ENCODE data around the gene TOX3.

Gene TOX3

GRCh38 chr16:52547004-52547833 is at the start of gene TOX3:
TOX3 (minus strand) TSS chr16:52547143; CDS start chr16:52546723, 420 bp downstream.
- no peak for DNase-seq (ENCODE audit: low read depth)

- DNase-seq (ENCODE audit: low read depth) = no peak
Observed at GRCh38 chr16:52592778-52593177, 45.8 kb upstream of the TOX3 start.

DNA sequence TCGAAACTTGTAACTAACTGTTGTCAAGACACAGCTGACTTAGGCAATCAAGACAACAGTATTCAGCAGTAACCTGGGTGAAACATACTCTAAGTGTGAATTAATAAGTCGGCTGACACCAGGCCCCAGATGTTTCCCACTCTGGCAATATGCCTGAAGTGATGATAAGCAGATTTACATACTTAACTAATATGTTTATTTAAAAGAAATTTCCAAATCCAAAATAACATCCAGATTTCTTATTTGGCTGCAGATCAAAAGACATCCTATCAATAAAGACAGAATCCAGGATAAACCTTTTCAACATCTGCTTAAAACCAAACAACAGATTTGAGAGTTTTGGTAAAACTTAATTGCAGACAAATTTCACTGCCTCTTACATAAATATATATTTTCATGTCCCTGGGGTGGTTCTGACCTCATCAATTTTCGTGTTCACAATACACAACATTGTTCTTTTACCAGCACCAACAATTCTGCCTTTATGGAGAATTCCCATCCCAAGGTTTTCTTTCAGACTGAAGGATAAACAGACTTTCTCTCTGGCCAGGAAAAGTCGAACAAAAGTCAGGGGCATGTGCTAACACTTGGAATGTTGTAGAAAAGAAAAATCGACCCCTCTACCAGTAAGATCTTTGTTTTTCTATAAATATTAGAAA is 45.1 kb upstream of the TOX3 start:
- no peak for DNase-seq (ENCODE audit: low read depth)

DNA sequence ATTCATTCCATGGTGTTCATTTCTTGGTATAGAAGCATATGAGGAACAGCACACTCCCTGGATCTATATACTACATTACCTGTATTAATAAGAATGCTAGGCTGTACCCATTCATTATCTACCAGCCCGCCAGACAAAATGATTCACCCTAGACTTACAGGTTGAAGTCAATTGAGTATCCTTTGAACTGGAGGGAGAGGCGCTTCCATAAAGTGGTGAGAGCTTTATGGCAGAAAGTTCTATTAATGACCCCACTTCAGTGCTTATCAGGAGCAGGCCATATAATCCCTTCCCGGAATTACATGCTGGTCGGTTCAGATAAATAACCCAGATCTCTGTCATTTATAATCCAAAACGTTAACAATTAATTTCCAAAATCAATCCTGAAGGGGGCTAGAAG is 44.5 kb upstream of the TOX3 start:
- DNase-seq (ENCODE audit: low read depth) = no peak

DNA sequence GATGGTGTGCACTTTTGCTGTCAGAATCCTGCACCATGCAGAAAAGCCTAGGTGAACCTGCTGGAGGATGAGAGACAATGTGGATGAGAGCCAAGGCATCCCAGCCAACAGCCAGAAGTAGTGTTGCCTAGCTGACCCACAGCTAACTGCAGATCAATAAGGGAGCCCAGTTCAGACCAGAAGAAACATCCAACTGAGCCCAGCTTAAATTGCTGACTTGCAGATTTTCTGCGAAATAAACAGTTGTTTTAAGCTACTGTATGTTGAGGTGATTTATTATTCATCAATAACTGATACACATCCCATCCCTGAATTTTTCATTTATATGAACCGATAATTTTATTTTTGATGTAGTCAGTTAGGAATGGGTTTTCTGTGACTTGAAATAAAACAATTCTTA is 39.2 kb upstream of the TOX3 start:
- DNase-seq (ENCODE audit: low read depth) = no peak

DNA sequence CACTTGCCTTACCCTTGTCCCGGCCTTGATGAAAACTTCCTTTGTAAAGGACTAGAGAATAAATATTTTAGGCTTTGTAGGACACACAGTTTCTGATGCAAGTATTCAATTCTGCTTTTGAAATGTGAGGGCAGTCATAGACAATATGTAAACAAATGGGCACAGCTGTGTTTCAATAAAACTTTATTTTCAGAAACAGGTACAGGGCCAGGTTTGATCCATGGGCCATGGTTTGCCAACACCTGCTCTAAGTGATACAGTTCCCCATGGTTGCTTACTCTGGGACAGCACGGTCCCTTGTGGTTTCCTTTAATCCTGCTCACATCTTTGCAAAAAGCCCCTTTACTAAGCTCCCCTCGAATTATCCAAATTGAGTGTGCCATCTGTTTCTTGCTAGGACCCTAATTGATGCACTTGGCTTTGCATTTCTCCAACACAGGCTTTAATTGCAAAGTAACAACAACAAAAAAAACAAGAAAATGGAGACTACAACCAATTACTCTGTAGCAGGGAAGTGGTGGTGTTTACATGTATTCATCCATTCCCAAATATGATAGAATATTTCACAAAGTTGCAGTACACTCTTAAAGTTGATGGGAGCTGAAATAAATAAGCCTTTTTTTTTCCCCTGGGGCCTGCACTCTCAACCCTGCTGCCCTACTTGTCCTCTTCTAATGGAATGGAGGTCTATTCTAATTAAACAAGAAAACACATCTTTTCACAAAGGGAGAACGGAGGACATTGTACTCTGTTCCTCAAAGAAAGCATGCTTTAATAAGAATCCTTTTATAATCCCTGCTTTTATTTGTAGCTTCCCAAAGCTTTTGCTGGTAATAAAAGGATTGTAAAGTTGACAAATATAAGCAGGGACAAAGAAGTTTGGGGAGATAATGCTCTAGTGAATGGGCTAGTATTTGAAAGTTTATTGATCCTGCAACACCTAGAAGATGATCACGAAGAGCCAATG is 37.7 kb upstream of the TOX3 start:
- no peak for DNase-seq (ENCODE audit: low read depth)

DNA sequence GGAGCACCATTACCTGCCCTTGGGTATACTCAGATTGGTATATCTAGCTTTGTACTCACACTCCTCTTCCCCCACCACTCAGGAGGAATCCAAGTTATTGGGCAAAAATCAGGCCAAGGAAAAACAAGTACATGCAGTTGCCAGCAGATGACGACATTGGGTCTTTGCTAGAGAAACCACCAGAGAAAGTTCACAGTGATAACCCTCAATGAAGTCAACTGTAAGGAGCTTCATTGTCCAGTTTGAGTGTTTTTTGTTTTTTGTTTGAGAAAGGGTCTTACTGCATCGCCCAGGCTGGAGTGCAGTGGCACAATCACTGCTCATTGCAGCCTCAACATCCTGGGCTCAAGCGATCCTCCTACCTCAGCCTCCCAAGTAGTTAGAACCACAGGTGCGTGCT is 34.6 kb upstream of the TOX3 start:
- no peak for DNase-seq (ENCODE audit: low read depth)

DNA sequence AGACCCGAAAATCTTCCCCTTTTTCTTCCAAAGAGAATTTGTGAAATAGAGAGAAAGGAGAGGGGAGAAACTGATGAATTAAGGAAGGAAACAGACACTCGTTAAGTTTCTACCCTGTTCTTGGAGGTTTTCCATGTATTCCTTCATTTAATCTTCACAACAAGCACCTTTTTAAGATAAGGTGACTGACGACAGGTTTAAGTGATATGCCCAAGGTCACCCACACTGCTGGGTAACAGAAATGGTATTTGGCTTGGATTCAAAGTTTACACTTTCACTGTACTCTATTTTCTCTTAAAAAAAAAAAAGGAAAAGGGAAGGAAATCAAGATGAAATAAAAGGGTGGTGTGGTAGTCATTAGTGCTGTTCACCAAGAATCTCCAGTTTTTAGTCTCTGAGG is 33.5 kb upstream of the TOX3 start:
- no peak for DNase-seq (ENCODE audit: low read depth)

- no peak for DNase-seq (ENCODE audit: low read depth)
Observed at GRCh38 chr16:52578829-52579498, 32.0 kb upstream of the TOX3 start.

- no peak for DNase-seq (ENCODE audit: low read depth)
Observed at GRCh38 chr16:52578007-52578828, 31.3 kb upstream of the TOX3 start.

- no peak for DNase-seq (ENCODE audit: low read depth)
Observed at GRCh38 chr16:52577130-52577706, 30.3 kb upstream of the TOX3 start.

DNA sequence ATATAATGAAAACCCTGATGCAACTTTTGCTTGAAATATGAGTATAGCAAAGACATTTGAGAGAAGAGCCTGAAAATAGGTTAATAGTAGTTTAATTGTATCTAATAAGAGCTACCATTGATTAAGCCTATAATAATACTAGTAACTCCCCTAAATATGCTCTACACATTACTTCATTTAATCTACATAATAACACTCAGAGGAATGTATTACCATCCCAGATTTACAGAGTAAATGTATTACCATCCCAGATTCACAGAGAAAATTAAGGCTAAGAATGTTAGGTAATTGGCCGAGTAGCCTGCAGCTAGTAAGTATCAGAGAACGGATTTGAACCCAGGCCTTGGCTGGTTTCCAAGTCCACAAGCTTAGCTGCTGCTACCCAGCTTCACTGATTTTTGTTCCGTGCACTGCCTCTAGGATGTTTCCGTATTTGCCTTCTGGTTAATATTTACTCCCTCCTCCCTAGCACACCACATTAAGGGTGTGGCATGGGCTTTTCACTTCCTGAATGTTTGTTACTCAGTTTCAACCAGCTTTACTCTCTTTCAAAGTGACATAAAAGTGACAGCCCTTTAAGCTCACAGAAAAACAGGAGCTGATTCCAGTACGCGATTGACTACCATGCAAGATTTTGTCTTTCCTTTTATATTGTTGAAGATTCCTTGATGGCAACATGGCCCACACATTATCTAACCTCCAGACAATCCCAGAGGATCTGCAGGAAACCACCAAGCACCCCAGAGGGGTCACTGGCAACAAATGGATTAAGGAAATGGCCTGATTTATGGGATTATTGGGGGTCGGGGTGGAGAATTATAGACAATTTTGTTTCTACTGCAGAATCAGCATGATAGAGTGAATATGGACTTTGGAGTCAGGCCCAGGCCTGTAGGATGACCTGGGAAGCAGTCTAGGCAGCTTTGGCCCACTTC is 26.7 kb upstream of the TOX3 start:
- DNase-seq (ENCODE audit: low read depth) = no peak

GRCh38 chr16:52572656-52573055 is 25.7 kb upstream of the TOX3 start:
- no peak for DNase-seq (ENCODE audit: low read depth)

GRCh38 chr16:52570495-52571091 is 23.6 kb upstream of the TOX3 start:
- DNase-seq (ENCODE audit: low read depth) = no peak

DNA sequence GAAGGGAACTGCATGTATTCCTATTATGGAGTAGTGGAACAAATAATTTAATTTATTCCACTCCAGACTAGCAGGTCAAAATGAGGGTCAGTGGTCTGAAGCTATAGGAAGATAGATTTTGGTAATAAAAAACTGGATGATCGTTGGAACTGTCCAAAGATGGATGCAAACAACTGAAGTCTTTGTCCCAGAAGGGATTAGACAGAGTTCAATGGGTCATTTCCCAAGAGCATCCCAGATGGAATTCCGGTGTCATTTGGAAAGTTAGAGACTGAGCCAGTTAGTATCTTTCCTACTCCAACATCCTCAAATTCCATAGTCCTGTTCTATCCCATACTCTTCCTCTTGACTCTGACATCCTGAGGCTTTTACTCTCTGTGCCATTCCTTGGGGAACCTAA is 22.8 kb upstream of the TOX3 start:
- no peak for DNase-seq (ENCODE audit: low read depth)

- DNase-seq (ENCODE audit: low read depth) = no peak
Observed at GRCh38 chr16:52568983-52569690, 22.2 kb upstream of the TOX3 start.

DNA sequence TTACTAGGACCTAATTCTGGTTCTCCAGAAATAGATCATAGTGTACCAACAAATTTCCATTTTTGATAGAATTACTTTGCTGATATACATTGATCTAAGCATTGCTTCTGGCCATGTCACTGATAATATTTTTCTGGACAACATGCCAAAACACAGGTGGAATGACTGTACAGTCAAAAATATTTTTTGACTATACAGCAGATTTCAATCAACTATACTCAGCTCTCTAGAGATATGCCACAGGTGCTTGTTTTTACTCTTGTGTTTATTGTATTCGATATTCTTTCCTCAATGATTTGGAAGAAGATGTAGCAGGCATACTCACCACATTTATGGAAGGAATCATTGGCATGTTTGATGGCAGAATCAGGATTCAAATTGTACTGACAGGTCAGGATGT is 21.6 kb upstream of the TOX3 start:
- no peak for DNase-seq (ENCODE audit: low read depth)

GRCh38 chr16:52567193-52567592 is 20.2 kb upstream of the TOX3 start:
- DNase-seq (ENCODE audit: low read depth) = no peak

All from activated T-cell treated with anti-CD3 and anti-CD28 coated beads for 1 hour (primary cell).